NT2/D1 (cell line): ENCODE measurements around the gene LMNTD2.

Source experiments
- DNase-seq: peaks from one replicate; pipeline ENCODE4 v3.0.0-alpha.2; 2011; ENCODE audit warnings: low read depth, low spot score
- H3K27me3 ChIP-seq: 2 replicates; pipeline ENCODE4 v1.6.0; 2011; ENCODE audit warnings: mild to moderate bottlenecking; ENCODE audit not compliant: insufficient read length, insufficient read depth
- H3K36me3 ChIP-seq: 2 replicates; pipeline ENCODE4 v1.6.1; 2011; ENCODE audit warnings: mild to moderate bottlenecking, low read length, mixed read lengths; ENCODE audit not compliant: insufficient read depth, insufficient read length
- H3K4me1 ChIP-seq: 2 replicates; pipeline ENCODE4 v1.5.1; 2011; ENCODE audit not compliant: insufficient read depth, insufficient read length
- H3K4me3 ChIP-seq: 2 replicates; pipeline ENCODE4 v1.5.1; 2011; ENCODE audit warnings: low read depth; ENCODE audit not compliant: insufficient read length
- H3K9ac ChIP-seq: 2 replicates; pipeline ENCODE4 v1.6.0; 2011; ENCODE audit warnings: low read depth; ENCODE audit not compliant: insufficient read length
- H3K9me3 ChIP-seq: 2 replicates; pipeline ENCODE4 v1.5.1; 2011; ENCODE audit warnings: mild to moderate bottlenecking, low read length; ENCODE audit not compliant: insufficient read depth
- SUZ12 ChIP-seq: IDR thresholded peaks from 2 replicates; pipeline ENCODE4 v1.6.1; 2011; ENCODE audit not compliant: insufficient read length, insufficient read depth; ENCODE audit errors: extremely low read depth
- YY1 ChIP-seq: IDR thresholded peaks from 2 replicates; pipeline ENCODE4 v1.6.1; 2011; ENCODE audit not compliant: insufficient read length, insufficient read depth
- ZNF274 ChIP-seq: IDR thresholded peaks from 2 replicates; pipeline ENCODE4 v1.6.1; 2011; ENCODE audit warnings: mild to moderate bottlenecking, low read depth, low read length

Gene LMNTD2

DNA sequence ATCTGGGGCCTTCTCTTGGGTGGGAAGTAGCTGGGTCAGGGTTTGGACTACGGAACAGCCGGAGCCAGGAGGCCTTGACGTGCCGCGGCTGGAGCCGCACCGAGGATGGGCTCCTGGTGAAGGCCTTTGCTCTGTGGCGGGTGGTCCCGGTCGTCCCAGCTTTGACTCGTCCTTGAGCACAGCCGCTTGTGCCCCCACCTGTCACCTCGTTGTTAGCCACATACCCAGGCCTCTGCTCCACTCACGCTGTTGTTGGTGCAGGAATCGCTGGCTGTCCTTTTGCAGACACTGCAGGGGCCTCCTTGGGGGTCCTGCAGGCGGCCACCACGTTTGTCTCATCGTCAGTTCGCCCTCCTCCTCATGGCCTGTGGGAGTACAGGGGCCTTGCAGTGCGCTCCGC, 32.8 kb upstream of the LMNTD2 start:
- no peak for DNase-seq
- Histone ChIP-seq H3K27me3 (no peaks in the 10 kb centered on the region), H3K9me3 (no peaks in the 10 kb centered on the region), H3K36me3 (peaks cover 96% of the 10 kb centered on the region), H3K4me1 (peaks cover 6% of the 10 kb centered on the region), H3K4me3 (no peak overlapping the region), H3K9ac (no peak overlapping the region)
- TF ChIP-seq ZNF274 (no peak), SUZ12 (no peak), YY1 (no peak)

DNA sequence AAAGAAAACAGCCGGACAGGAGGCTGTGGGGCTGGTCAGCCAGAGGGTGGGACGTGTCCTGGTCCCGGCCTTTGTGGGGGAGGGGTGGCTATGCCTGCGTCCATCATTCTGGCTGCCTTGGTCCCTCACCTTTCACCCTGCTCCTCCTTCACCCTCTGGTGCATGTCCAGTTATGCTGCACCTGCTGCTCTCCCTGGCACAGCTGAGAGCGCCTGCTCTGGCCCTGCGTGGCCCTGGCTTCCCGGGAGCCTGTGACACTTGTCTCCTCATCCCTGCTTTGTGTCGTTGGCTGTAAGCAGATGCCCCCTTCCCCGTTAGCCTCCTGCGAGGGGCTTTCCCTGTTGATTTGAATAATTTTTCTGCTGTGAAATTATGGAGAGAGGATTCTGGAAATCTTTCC, 32.4 kb upstream of the LMNTD2 start:
- Histone ChIP-seq H3K4me1 (peaks cover 6% of the 10 kb centered on the region), H3K36me3 (peaks cover 95% of the 10 kb centered on the region), H3K27me3 (no peaks in the 10 kb centered on the region), H3K9me3 (no peaks in the 10 kb centered on the region), H3K9ac (no peak overlapping the region), H3K4me3 (no peak overlapping the region)
- TF ChIP-seq SUZ12: no peak
- no peak for TF ChIP-seq ZNF274
- no peak for DNase-seq

DNA sequence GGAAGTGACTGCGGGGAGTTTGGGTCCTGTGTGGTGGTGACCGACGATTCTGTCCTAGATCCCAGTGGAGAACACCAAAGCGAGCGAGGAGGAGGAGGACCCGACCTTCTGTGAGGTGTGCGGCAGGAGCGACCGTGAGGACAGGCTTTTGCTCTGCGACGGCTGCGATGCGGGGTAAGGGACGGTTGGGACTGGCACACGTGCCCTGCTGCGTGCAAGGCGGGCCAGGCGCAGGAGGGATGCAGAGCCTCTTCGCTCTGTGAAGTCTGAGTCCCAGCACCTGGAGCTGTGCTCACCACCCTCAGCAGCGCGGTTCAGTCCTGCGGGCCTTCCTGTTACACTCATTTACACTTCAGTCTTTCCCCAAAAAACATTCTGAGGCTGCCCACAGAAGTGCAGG, 32.0 kb upstream of the LMNTD2 start:
- DNase-seq: no peak
- peaks cover 95% of the 10 kb centered on the region for H3K36me3 ChIP-seq
- no peak overlapping the region for H3K9ac ChIP-seq

DNA sequence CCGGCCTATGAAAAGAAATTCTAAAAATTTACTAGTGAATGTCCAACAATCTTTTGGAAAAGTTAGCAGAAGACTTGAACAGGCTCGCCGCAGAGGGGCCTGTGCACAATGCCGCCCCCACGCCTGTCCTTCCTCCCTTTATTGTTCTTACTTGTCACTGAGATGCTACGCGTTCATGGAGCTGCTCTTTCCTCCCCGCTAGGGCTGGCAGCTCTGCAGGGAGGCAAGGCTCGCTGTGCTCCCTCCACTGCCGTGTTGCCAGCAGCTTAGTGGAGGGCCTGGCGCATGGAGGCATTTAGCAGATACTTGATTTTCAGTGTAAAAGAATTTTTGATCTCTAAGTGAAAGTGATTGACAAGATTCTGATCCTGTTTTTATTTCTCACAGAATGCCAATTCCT, 30.5 kb upstream of the LMNTD2 start:
- Histone ChIP-seq H3K9me3 (no peaks in the 10 kb centered on the region), H3K4me3 (no peak overlapping the region), H3K9ac (no peak overlapping the region), H3K27me3 (no peaks in the 10 kb centered on the region), H3K4me1 (peaks cover 9% of the 10 kb centered on the region), H3K36me3 (peaks cover 96% of the 10 kb centered on the region)
- DNase-seq: no peak
- TF ChIP-seq SUZ12: no peak
- TF ChIP-seq YY1: no peak
- TF ChIP-seq ZNF274: no peak

More for the DNA sequence above, 32.0 kb upstream of the LMNTD2 start:
- H3K4me3 ChIP-seq: no peak overlapping the region
- peaks cover 3% of the 10 kb centered on the region for H3K4me1 ChIP-seq
- no peaks in the 10 kb centered on the region for H3K27me3 ChIP-seq
- H3K9me3 ChIP-seq: no peaks in the 10 kb centered on the region
- no peak for TF ChIP-seq YY1
- no peak for TF ChIP-seq ZNF274
- TF ChIP-seq SUZ12: no peak

DNA sequence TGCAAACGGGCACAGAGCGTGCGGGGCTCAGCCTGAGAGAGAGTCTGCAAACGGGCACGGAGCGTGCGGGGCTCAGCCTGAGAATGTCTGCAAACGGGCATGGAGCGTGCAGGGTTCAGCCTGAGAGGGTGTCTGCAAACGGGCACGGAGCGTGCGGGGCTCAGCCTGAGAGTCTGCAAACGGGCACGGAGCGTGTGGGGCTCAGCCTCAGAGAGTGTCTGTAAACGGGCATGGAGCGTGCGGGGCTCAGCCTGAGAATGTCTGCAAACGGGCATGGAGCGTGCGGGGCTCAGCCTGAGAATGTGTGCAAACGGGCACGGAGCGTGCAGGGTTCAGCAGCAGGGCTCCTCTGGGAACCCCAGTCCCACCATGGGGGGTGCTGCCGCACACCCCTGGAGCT, 29.3 kb upstream of the LMNTD2 start:
- Histone ChIP-seq H3K36me3 (peaks cover 87% of the 10 kb centered on the region), H3K4me3 (no peak overlapping the region), H3K27me3 (no peaks in the 10 kb centered on the region), H3K9ac (no peak overlapping the region), H3K4me1 (peaks cover 9% of the 10 kb centered on the region), H3K9me3 (no peaks in the 10 kb centered on the region)
- DNase-seq: no peak
- no peak for TF ChIP-seq SUZ12
- no peak for TF ChIP-seq ZNF274
- no peak for TF ChIP-seq YY1

DNA sequence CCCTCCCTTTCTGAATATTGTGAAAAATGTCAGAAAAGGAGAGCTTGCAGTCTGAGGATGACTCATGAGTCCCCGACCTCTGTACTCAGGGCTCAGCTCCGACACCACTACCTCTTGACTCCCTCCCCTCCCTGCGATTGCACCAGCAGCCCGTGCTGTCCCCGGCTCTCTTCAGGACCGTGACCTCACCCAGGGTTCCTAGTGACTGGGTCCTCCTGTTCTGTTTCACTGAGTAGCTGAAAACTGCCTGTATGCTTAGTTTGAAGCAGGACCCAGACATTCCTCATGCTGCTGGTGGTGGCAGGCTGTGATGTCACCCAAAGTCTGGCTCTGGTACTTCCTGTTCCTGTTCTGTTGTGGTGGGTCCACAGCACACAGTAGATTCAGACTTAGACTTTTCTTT, 27.4 kb upstream of the LMNTD2 start:
- H3K9ac ChIP-seq: no peak overlapping the region
- peaks cover 5% of the 10 kb centered on the region for H3K4me1 ChIP-seq
- H3K36me3 ChIP-seq: peaks cover 84% of the 10 kb centered on the region
- DNase-seq: no peak
- H3K4me3 ChIP-seq: no peak overlapping the region
- TF ChIP-seq ZNF274 (no peak), YY1 (no peak), SUZ12 (no peak)
- H3K9me3 ChIP-seq: no peaks in the 10 kb centered on the region
- no peaks in the 10 kb centered on the region for H3K27me3 ChIP-seq

DNA sequence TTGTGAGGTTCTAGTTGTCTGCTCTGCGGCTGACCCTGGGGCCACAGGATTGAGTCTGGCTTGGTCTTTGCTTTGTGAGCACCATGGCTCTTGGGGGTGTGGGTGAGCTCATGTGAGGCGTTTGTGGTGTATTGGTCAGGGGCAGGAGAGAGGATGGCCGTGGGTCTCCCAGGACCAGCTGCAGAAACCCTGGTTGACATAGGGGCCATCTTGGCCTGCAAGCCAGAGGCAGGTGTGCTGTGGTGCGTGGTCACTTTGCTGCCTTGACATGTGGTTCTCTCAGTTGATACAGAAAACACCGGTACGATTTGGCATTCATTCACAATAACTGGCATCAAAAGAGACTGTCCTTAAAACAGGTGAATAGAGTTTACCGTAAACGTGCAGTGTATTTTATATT, 27.0 kb upstream of the LMNTD2 start:
- Histone ChIP-seq H3K9me3 (no peaks in the 10 kb centered on the region), H3K4me3 (no peak overlapping the region), H3K4me1 (peaks cover 5% of the 10 kb centered on the region), H3K27me3 (no peaks in the 10 kb centered on the region), H3K9ac (no peak overlapping the region), H3K36me3 (peaks cover 80% of the 10 kb centered on the region)
- DNase-seq: no peak
- no peak for TF ChIP-seq ZNF274
- TF ChIP-seq SUZ12: no peak
- no peak for TF ChIP-seq YY1
